ENCODE data around the gene VAMP2. TPM values are rescaled to one million over a fixed set of nuclear protein-coding genes. Genes with fewer than 3 reads are reported as not detected.
A peak's percentile ranks its signal among the peaks of the same experiment; 100 is the strongest.

VAMP2 gene
- total RNA-seq, 1 experiment from 2014 or later = 5.8 TPM

- DNase-seq (ENCODE audit: low spot score) = no peak
Observed at GRCh38 chr17:8143581-8144400, 19.0 kb downstream of the VAMP2 start.

DNA sequence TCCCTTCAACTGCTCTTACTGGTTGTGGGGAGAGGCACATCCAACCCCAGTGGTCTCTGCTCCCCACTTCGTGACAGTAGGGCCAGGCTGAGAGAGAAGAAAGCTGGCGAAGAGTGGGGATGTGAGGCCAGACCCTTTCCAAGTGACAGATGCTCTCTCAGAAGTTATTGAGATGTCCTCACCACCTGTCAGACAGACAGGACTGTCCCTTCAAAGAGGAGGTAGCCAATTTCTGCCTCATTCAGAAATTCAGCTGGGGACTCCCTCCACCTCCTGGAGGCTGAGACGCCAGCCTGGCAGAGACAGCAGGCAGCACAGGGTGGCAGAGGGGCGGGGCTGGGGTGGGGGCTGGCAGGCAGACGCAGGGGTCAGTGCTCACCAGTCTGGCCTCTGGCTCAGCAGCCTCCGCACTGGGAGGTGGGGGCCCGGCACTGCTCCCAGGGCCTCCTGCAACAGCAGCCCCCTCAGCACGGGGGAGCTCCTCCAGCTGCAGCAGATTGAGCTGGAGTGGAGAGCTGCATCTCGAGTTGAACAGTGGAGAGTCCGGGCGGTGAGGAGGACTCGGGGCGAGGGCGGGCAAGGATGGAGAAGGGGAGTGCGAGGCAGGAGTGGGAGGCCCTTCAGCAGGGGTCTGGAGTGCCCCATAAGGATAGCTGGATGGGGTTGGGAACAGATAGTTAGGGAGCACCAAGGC is 19.7 kb downstream of the VAMP2 start:
- DNase-seq (ENCODE audit: low spot score) = no peak

DNA sequence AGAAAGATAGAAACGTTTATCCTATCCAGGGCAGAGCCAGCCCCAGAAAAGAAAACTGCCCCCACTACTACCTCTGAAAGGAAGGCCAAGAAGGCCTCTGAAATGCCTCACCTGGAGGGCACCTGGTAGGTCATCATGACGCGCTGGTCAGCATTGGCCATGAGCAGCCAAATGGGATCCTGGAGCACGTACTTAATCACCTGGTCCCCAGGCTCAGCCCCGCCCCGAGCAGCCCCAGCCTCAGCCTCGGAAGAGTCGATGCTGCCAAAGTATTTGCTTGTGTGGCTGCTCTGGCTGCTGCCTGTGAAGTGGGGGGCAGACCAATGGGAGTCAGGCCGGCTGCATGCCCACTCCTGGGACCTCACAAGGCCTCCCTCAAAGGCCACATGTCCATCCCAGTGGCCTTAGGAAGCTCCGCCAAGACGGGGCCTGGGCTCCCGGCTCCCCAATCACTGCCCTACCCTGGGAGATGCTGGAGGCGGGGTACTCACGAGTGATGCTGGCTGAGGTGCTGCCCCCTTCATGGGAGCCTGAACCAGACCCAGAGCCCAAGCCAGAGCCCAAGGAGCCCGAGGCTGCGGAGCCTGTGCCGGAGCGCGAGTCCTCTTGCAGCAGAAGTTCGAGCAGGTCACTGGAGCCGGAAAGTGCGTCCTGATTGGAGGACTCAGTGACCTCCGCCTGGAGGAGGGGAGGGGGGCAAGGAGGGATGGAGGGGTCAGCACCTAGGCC is 20.4 kb downstream of the VAMP2 start:
- DNase-seq (ENCODE audit: low spot score) = no peak

- DNase-seq (ENCODE audit: low spot score) = no peak
Observed at GRCh38 chr17:8141741-8142140, 21.0 kb downstream of the VAMP2 start.

- no peak for DNase-seq (ENCODE audit: low spot score)
Observed at GRCh38 chr17:8141045-8141444, 21.7 kb downstream of the VAMP2 start.

- no peak for DNase-seq (ENCODE audit: low spot score)
Observed at GRCh38 chr17:8140065-8141029, 22.4 kb downstream of the VAMP2 start.

DNA sequence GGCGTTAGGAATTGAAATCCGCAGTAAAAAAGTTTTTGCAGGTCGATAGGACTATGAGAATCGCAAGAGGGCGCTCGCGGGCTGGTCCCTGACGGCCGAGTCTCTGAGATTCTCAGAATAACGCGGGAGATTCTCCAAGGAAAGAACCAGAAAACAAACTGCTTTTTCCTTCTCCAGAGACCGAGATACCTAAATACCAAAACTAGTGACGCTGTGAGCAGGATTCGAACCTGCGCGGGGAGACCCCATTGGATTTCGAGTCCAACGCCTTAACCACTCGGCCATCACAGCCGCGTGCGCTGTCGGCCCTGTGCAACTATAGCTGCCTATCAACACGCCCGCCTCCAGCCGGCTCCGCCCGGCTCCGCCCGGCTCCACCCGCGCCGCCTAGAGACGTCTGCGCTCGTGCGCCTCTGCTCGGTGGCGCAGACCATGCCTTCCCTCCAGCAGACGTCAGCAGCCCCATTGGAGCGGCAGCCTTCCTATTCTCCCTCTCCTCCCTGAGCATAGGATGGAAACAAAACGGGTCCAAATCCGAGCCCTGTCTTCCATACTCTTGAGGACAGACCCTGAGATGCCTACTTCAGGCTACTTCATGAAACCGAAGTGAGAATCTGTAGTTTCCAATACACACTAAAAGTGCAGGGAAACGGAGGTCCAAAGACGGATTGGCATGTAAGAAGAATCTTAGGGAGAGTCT is 23.9 kb downstream of the VAMP2 start:
- peak; percentile 96 for DNase-seq (ENCODE audit: low spot score)

DNA sequence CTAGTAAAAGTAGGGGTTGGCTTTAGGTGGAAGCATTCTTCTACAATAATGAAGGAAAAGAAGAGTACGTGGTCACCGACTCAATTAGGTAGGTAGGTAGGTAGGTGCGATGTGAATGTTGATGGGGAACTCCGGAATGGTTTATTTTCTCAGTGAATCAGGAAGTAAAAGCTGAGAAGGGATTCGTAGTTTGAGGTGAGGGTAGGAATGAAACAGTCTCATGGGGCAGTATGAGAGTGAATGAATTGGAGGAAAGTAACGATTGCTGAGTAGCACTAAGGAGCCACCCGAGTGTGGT is 24.4 kb downstream of the VAMP2 start:
- DNase-seq (ENCODE audit: low spot score) = no peak

DNA sequence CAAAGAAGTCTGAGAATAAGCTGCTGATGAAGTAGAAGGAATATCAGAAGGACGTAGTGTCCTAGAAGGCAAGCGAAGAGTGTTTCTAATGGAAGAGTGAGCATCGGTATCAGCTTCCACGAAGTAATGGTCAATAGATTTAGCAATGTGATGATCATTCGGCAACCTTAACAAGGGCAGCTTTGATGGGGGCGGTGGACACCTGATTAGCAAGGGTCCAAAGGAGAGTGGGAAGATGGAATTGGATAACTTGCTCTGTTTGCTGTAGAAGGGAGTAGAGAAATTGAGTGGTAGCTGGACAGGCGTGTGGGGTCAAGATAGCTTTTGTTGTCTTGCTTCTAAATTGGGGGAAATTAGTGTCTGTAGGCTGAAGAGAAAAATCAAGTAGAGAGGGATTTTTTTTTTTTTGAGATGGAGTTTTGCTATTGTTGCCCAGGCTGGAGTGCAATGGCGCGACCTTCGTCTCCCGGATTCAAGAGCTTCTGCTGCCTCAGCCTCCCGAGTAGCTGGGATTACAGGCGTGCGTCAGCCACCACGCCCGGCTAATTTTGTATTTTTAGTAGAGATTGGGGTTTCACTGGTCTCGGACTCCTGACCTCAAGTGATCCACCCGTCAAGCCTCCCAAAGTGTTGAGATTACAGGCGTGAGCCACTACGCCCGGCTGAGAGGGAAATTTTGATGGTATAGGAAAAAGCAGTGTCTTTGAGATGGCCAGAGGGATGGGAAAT is 24.9 kb downstream of the VAMP2 start:
- no peak for DNase-seq (ENCODE audit: low spot score)

DNA sequence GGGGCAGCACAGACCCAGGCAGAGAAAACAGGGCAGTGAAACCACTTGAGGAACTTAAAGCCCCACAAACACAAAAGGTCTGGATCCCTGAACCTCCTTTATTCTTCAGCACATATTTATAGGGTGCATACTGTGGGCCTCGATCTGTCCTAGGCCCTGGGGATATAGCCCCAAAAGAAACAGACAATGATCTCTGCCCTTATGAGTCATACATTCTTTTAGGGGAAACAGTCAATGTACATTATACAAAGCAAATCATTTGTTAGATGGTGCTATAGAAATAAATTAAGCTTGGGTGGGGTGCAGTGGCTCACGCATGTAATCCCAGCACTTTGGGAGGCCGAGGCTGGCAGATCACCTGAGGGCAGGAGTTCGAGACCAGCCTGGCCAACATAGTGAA is 28.8 kb downstream of the VAMP2 start:
- DNase-seq (ENCODE audit: low spot score) = no peak

DNA sequence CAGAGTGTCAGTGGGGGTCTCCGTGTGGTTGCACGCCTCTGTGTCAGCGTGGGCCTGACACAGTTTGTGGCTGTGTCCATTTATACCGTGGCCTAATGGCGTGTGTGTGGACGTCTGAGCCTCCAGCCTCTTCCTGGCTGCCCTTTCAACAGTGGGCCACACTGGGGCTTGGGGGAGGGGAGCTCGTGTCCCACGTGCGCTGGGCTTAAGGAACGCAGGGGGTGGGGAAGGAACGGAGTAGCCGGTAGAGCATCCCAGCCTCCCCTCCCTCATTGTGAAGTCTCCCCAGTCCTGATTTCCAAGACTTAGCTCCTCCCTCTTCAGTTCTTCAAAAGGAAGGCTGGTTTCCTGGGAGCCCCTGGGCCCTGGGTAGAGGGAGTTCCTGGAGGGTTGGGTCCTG is 29.3 kb downstream of the VAMP2 start:
- DNase-seq (ENCODE audit: low spot score) = no peak

DNA sequence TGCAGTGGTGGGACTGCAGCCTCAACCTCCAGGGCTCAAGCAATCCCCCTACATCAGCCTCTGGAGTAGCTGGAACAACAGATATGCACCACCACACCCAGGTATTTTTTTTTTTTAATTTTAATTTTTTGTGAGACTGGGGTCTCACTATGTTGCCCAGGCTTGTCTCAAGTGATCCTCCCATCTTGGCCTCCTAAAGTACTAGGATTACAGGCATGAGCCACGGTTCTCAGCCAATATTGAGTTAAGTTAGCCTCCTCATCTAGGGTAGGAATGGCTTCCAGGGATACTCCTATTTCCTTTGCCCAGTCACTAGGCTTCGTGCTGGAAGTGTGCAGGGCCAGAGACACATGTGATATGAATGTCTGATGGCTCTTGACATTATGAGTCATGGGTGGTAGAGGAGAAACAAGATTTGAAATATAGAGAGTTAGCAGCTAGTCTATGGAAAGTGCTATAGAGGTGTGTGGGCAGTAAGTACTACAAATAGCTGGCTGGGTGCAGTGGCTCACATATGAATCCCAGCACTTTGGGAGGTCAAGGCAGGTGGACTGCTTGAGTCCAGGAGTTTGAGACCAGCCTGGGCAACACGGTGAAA is 30.8 kb downstream of the VAMP2 start:
- no peak for DNase-seq (ENCODE audit: low spot score)

- DNase-seq (ENCODE audit: low spot score) = no peak
Observed at GRCh38 chr17:8128125-8128784, 34.5 kb downstream of the VAMP2 start.

DNA sequence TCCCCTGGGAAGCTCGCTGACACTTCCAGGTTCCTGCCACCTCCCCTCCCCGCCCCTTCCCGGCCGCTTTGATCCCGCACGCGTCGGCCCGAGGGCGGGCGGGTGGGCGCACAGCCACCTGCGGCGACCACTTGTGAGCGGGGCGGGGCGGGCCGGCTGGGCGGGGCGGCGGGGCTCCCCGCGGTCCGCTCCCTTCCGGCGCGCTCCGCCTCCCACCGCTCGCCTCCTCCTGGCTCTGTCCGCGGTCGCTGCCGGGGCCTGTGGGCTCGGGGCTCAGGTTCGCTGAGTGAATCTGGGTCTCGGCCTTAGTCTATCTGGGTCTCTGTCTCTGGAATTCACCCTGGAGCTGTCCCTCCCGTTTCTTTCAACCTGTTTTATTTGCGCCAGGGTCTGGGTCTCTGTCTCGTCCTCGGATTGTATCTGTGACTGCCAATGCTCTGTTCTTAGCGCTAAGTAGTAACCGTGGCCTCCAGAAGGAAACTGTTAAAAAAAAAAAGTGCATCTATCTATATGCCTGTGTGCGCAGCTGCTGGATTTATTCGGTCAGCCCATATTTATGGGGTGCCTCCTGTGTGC is 36.2 kb downstream of the VAMP2 start:
- DNase-seq (ENCODE audit: low spot score) = peak; percentile 53

GRCh38 chr17:8125947-8126490 is 36.7 kb downstream of the VAMP2 start:
- peak; percentile 36 for DNase-seq (ENCODE audit: low spot score)

GRCh38 chr17:8125154-8125946 is 37.4 kb downstream of the VAMP2 start:
- DNase-seq (ENCODE audit: low spot score) = peak; percentile 77

GRCh38 chr17:8124350-8125153 is 38.2 kb downstream of the VAMP2 start:
- DNase-seq (ENCODE audit: low spot score) = peak; percentile 26
